ENCODE data around the gene LMTK2.

- TF ChIP-seq, protein P1, sequence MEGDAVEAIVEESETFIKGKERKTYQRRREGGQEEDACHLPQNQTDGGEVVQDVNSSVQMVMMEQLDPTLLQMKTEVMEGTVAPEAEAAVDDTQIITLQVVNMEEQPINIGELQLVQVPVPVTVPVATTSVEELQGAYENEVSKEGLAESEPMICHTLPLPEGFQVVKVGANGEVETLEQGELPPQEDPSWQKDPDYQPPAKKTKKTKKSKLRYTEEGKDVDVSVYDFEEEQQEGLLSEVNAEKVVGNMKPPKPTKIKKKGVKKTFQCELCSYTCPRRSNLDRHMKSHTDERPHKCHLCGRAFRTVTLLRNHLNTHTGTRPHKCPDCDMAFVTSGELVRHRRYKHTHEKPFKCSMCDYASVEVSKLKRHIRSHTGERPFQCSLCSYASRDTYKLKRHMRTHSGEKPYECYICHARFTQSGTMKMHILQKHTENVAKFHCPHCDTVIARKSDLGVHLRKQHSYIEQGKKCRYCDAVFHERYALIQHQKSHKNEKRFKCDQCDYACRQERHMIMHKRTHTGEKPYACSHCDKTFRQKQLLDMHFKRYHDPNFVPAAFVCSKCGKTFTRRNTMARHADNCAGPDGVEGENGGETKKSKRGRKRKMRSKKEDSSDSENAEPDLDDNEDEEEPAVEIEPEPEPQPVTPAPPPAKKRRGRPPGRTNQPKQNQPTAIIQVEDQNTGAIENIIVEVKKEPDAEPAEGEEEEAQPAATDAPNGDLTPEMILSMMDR (IDR thresholded peaks at IDR 0.05; ENCODE audit: borderline replicate concordance, extremely low read depth, low read length, poor library complexity, severe bottlenecking), result no peak
- TF ChIP-seq EZH2 (IDR thresholded peaks at IDR 0.05; ENCODE audit: borderline replicate concordance, low read depth, low read length, severe bottlenecking), result no peak
Measured at GRCh38 chr7:98073047-98073446, 33.6 kb upstream of the LMTK2 start.
